ENCODE results near the gene BCKDHA.

Gene BCKDHA

GRCh38 chr19:41353466-41354342 lies 43.9 kb upstream of the BCKDHA start, which contains the start of gene TGFB1:
TGFB1 (minus strand) TSS chr19:41353922; CDS start chr19:41353044, 878 bp downstream.
- peak; percentile 87 for TF ChIP-seq CTCF (IDR thresholded peaks at IDR 0.05; ENCODE audit: low read depth, low read length, missing control alignments)
- in situ Hi-C loops (cut with HindIII; ENCODE audit: low sequenced_read_pairs) = no loop called here
- H3K4me3 ChIP-seq (ENCODE audit: low read depth, low read length) = peak within 1 kb of the TSS; percentile 86
- DNase-seq (ENCODE audit: low read depth) = peak; percentile 40

- in situ Hi-C loops (cut with HindIII; ENCODE audit: low sequenced_read_pairs) = no loop called here
- TF ChIP-seq CTCF (IDR thresholded peaks at IDR 0.05; ENCODE audit: low read depth, low read length, missing control alignments) = no peak
- peak overlapping the region; percentile 86 for H3K4me3 ChIP-seq (ENCODE audit: low read depth, low read length)
- no peak for DNase-seq (ENCODE audit: low read depth)
Measured at GRCh38 chr19:41354343-41354953, 43.2 kb upstream of the BCKDHA start.

GRCh38 chr19:41355035-41355434 lies 42.6 kb upstream of the BCKDHA start:
- DNase-seq (ENCODE audit: low read depth) = no peak
- in situ Hi-C loops (cut with HindIII; ENCODE audit: low sequenced_read_pairs) = no loop called here
- no peak overlapping the region for H3K4me3 ChIP-seq (ENCODE audit: low read depth, low read length)
- TF ChIP-seq CTCF (IDR thresholded peaks at IDR 0.05; ENCODE audit: low read depth, low read length, missing control alignments) = no peak

DNA sequence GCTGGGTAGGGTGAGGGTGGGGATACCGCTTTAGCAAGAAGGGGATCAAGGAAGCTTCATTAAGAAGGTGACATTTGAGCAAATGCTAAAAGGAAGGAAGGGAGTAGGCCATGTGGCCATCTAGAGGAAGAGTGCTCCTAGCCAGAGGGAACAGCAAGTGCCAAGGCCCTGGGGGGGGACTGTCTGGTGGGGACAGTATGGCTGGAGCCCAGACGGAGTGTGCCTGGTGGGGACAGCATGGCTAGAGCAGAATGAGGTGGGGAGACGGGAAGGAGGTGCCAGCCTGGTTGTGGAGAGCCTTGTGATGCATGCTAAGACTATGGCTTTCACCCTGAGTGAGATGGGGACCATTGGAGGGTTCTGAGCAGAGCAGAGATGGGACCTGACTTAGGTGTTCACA lies 41.8 kb upstream of the BCKDHA start:
- no peak overlapping the region for H3K4me3 ChIP-seq (ENCODE audit: low read depth, low read length)
- in situ Hi-C loops (cut with HindIII; ENCODE audit: low sequenced_read_pairs) = no loop called here
- no peak for TF ChIP-seq CTCF (IDR thresholded peaks at IDR 0.05; ENCODE audit: low read depth, low read length, missing control alignments)
- no peak for DNase-seq (ENCODE audit: low read depth)

DNA sequence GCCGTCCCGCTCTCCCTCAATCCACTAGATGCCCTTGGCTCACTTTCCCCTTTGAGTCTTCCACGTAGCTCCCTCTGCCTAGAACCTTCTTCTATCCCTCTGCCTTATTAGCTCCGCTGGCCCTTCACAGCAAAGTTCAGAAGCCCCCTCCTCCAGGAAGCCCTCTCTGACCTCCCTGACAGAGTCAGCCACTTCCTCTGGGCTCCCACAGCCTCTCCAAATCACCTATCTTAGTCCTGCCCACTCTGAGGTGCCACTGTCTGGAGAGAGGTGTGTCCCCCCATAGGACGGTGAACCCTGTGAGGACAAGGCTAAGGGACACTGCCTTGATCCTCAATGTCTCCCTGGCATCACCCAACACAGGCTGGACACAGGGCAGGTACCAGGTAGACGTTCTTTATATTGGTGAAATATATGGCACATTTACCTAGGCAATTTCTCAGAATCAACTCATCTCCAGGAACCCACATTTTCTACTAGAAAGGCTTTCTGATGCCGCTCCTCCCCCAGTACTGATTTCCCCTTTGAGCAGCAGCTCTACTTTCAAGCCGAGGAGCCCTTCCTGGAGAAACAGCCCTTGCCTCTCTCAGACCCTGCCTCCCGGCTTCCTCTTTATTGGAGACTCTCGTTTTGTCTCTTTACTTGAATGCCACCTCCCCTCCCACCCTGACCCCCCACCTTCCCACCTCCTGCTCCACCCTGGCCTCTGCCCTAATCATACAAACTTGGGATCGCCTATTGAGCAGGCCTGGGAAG lies 40.5 kb upstream of the BCKDHA start:
- in situ Hi-C loops (cut with HindIII; ENCODE audit: low sequenced_read_pairs) = no loop called here
- DNase-seq (ENCODE audit: low read depth) = no peak
- no peak for TF ChIP-seq CTCF (IDR thresholded peaks at IDR 0.05; ENCODE audit: low read depth, low read length, missing control alignments)
- H3K4me3 ChIP-seq (ENCODE audit: low read depth, low read length) = no peak overlapping the region

DNA sequence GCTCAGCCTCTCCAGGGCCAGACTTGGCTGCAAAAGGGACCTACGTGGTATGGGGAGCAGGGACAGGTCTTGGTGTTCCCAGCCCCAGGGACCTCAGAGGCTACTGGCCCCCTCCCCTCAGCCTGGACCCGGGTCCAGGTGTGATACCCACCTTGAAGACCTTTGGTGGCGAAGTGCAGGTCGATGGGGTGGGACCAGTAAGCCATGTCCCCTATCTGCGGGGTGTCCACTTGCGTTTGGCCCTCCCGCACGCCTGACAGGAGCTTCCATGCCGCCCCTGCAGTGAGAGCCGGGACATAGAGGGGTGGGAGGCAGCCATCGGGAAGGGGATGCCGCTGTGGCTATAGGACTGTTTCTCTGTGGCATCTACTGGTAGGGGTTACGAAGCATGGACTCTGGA lies 39.9 kb upstream of the BCKDHA start:
- TF ChIP-seq CTCF (IDR thresholded peaks at IDR 0.05; ENCODE audit: low read depth, low read length, missing control alignments) = no peak
- in situ Hi-C loops (cut with HindIII; ENCODE audit: low sequenced_read_pairs) = no loop called here
- no peak for DNase-seq (ENCODE audit: low read depth)
- no peak overlapping the region for H3K4me3 ChIP-seq (ENCODE audit: low read depth, low read length)

Data from astrocyte of the cerebellum (primary cell).